HG03342 (cell line): ENCODE results near the gene PRDM16.

ENCODE experiments used
- ATAC-seq: cut with Tn5 transposase; IDR thresholded peaks from one replicate; pipeline ENCODE4 v1.9.1; 2021; ENCODE audit warnings: mild to moderate bottlenecking, moderate library complexity; ENCODE audit not compliant: unreplicated experiment

Gene PRDM16

DNA sequence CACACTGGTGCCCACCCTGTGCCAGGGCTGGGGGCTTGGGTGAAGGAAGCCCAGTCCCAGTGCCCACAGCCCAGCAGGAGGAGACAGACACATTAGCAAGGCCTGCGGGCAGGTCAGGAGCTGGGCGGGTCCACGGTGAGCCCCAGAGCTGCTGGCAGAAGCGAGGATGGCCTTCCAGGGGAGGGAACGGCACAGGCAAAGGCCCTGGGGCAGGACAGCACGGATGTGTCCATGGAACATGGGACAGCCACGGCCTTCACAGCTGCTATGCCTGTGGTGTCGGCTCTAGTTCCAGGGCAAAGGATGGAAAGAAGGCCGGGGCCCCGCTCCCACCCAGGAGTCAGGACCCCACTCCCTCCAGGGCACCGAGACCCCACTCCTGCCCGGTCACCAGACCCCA, 220.5 kb downstream of the PRDM16 start:
- ATAC-seq, result no peak

DNA sequence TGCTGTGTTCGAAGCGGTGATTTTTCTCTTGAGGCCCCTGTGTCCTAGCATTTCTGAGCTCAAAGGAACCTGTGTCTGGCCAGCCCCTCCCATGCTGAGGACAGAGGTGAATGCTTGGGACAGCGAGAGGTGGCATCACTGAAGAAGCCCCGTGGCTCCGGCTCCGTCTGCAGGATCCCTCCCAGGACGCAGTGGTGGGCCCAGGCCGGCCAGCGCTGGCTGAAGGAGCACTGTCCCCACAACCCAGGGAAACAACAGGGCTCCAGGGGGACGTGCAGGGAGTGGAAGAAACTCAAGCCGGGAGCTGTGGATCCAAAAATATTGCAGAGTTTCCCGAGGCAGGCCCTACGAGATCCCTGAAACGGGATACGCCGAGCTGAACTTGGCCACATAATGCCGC, 221.4 kb downstream of the PRDM16 start:
- no peak for ATAC-seq

DNA sequence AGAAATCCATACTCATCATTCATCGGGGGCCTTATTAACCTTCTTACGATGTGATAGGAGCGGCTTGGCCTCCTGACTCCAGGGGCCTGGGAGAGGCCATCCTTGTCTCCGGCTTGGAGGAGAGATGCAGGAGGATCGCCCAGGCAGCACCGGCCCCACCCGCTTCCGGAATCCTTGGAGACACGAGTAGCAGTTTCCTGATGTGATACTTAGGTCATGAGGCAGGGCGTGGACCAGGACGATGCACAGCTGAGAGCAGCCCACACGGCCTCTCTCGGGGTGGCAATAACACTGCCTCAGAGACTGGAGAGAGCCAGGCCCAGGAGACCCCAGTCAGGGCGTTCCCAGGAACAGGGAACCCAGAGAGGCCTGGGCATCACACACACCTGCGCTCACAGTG, 221.9 kb downstream of the PRDM16 start:
- no peak for ATAC-seq

DNA sequence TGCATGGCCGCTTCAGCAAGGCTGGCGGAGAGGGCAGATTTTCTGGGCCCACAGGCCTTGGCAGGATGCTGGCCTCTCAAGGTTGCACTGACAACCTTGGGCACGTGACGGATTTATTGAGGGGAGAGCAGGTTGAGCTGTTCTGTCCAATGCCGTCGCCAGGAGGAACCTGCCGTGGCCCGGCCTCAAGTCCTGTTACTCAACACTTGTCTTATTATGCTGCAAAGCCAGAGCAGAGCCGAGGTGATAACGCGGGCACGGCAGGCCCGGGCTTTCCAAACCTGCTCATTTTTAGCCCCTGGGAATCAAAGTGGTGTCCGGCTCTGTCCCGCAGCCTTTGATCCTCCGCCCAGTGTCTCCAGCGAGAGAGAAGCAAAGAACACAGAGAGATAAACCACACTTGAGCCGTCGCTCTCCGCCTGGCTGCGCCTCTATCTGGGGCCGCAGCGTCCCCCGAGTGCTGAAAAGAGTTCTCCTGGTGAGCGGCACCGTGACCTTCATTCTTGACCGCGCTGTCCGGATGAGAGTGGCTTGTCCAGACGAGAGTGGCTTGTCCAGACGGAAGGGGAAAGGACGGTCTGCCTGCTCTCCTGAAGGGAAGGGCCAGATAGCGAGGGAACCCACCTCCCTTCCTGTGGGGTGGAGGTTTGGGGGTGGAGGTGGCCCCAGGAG, 223.2 kb downstream of the PRDM16 start:
- no peak for ATAC-seq

DNA sequence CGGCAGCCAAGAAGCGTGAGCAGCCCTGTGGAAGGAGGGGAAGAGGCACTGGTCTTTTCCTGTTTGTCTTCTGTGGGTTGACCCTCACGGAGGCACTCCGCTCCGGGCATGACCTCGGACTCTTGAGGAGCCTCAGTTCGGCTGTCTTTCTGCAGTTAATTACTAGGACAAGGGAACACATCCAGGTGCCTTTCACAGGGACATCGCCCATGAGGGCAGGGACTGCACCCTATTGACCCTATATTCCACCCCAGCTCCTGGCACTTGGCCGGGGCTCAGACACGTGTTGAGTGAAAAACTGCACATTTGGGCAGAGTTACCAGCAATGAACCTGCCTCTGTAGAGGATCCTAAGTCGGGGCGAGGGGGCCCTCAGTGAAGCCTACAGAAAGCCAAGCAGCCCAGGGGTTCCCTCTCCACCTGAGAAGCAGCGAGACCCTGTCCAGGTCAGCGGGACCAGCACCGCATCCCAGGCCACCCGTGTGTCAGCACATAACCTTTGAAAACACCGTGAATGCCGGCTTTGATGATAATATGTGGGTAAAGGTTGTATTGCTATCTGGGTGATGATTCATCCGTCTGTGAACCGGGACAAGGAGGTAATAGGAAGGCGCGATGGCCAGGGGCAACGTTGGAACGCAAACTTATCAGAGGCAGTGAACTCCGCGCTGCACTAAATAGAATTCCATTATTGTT, 224.0 kb downstream of the PRDM16 start:
- ATAC-seq, result no peak

DNA sequence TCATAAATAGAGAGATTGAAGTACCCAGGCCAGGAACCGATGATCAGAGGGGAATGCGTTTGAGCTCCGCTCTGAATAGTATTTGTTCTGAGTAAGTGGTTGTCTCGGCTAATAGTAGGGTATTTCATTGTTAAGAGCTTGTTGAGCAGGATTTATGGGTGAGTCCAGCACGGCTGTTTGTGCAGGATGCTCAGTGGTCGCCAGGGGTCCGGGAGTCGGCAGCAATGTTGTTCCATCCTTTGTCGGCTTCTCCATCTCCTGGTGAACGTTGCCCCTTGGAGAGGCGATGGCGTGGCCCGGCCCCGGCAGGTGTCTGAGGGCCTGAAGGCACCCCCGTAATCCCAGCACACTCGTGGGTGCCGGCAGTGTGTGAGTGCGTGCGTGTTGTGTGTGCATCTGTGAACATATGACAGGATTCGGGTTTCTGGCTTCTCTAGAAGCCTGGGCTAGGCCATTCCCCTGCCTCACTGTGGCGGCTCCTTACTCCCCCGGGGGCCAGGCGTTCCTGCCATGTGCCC, 224.6 kb downstream of the PRDM16 start:
- ATAC-seq, result no peak

DNA sequence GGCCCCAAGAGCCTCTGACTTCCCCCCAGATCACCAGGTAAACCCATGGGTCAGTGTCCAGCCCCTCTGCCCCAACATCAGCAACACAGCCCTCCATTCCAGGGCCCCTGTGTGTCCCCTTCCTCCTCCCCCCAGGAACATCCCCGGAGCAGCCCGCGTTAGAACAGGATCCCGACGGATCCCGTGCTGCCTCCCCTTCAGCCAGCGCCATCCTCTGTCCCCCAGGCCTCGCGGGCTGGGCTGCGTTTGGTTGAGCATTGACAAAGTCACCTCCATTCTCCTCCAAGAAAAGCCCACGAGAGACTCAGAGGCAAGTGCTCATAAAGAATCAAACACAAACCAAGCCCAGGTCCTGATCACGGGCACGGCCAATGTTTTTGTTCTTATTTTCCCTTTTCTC, 225.4 kb downstream of the PRDM16 start:
- no peak for ATAC-seq

DNA sequence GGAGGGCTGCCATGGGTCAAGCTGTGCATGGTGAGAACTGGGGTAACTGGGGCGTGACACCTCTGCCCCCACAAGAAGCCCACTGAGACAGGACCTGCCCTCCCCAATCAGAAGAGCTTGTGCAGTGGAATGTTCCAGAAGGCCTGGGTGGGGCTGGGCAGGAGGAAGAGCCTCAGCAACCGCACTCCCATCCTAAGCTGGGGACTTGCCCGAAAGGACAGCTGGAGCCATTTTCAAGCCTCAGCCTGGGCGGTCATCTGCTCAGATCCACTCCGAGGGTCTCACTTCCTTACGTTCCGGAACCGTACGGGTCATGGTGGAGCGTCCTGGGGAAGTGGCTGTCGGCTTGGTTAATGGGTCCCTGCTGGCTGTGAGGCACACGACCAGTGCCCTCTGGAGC, 226.8 kb downstream of the PRDM16 start:
- ATAC-seq, result no peak

DNA sequence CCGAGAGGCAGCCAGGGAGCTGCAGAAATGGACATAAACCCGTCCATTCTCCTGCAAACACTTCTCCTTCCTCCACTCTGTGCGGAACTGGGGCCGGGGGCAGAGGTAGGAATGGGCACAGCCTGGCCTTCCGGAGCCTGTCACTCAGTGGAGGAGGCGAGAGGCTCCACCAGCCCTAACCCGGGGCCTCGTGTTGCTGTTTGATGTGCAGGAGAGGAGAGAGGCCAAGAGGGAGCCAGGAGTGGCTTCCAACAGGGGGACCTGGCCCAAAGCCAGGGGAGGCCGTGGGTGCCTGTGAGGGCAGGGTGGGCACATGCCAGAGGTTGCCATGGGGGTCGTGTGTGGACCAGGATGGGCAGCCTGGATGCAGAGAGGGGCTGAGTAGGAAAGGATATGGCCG, 227.3 kb downstream of the PRDM16 start:
- ATAC-seq, result no peak

DNA sequence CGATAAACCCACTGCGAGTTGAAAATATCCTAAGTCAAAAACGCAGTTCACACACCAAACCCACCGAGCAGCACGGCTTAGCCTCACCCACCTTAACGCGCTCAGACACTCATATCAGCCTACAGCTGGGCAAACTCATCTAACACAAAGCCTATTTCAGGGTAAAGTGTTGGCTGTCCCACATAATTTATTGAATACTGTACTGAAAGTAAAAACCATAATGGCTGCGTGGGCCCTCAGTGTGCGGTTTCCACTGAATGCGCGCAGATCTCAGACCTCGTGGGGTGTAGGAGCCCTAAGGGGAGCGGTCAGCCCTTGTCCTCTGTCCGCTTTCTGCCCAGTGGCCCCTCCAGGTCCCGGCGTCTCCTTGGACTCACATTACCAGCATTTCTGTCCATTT, 227.8 kb downstream of the PRDM16 start:
- ATAC-seq, result no peak

DNA sequence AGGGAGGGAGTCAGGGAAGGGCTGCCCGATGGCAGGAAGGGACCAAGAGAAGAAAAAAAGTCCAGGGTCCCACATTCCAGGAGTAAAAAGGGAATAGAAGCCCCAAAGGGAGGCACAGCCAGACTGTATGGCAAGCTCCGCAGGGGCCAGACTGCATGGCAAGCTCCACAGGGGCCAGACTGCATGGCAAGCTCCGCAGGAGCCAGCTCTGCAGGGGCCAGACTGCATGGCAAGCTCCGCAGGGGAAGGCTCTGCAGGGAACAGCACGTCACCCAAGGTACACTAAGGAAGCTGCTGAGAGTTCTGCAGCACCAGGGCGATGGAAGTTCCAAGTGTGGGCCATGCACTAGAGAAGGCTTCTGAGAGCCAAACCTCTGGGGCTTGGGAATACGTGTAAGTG, 228.8 kb downstream of the PRDM16 start:
- no peak for ATAC-seq

DNA sequence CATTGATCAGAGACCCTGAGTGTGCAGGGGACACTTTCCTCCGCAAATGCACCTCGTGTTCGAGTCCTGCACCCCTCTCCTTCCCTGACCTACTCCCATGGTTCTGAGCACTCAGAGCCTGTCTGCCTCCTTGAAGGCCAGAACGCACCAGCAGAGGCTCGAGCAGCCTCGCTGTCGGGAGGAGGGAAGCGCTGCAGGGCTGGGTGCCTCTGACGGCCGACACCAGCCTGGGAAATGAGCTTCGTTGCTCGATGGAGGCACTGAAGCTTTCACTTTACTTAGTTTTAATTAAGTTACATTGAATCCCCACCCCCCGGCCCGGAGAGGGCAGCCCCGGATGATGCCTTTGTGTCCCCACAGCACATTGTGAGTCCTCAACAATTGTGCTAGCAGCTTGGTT, 229.2 kb downstream of the PRDM16 start:
- ATAC-seq, result no peak

DNA sequence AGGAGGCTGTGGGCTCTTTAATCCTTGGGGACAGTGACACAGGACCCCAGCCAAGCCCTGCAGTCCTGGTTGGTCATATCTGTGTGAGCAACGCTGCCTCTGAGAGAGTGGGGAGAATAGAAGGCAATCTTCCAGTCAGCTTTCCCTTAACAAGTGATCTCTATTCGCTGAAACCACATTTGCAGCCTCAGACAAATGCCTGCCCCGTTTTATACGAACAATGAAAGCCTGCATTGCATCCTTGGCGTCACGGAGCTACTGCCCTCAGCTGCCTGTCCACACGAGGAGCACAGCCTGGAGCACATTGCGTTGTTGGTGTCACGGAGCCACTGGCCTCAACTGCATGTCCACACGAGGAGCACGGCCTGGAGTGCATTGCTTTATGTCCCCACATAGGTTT, 235.2 kb downstream of the PRDM16 start:
- ATAC-seq, result no peak

DNA sequence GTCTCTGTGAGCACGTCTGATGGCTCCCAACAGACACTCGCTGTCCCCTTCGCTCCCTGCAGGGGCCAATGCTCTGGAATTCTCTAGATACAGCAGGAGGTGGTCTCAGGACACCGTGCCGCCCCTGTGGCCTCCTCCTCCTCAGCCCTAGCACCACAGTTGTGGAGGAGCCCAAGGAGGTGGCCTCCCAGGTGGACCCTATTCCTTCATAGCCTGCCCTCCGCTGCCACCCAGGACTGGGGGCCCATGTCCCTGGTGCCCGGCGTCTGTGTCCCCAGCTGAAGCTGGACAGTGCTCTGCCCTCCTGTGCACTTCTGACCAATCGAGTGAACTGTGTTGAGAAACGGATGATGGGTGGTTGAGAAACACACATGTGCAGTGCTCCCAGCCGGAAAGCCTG, 235.7 kb downstream of the PRDM16 start:
- no peak for ATAC-seq

DNA sequence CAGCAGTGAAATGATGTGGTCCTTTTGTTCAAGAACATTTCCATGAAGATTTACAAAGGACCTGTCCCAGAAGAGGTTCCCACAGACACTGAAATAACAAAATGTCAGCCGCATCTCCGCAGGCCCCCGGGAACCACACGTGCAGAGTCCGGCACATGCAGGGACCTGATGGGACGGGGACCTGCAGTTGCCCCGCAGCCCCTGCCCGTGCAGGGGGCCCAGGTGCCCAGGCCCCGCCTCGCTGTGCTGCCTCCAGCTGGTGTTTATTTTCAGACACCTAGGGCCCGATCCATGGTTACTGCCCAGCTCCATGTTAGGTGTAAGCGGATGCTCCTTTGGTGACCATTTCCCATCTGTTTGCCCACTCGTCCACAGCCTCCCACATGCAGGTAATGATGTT, 236.2 kb downstream of the PRDM16 start:
- ATAC-seq, result no peak

DNA sequence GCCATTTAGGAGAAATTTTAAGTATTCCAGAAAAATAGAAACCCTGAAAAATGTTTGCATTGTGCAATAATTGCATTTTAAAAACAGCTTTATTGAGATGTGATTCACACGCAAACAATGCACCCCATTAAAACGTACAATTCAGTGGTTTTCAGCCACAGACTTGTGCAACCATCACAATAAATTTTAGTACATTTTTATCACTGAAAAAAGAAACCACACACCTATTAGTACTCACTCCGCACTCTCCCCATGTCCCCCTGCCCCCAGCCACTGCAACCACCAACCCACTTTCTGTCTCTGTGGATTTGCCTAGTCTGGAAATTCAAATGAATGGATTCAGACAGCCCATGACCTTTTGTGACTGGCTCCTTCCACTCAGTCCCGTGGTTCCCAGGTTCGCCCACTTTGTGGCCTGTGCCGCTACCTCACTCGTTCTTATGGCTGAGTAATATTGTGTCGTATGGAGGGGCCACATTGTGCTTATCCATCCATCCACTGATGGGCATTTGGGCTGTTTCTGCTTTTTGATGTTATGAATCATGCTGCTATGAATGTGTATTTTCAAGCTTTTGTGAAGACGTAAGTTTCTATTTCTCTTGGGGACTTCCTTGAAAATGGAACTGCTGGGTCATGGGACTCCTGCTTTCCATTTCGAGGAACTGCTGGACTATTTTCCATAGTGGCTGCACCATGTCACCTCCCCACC, 237.7 kb downstream of the PRDM16 start:
- no peak for ATAC-seq

DNA sequence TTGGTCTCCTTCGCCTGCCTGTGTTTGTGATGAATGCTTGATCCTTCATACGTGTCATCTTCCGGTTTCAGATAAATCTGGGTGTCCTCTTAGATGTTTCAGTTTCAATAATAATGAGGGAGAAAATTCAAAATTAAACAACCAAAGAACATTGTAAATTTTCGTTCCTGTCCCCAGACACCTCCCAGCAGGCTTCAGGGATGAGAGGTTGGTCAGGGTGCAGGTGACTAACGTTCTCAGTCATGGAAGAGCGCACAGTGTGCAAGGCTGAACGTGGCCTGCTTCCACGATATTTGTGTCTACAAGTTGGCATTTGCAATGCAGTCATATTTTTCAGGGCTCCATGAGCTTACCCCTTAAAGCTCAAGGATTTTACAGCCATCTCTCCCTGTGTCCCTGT, 238.4 kb downstream of the PRDM16 start:
- ATAC-seq, result no peak

DNA sequence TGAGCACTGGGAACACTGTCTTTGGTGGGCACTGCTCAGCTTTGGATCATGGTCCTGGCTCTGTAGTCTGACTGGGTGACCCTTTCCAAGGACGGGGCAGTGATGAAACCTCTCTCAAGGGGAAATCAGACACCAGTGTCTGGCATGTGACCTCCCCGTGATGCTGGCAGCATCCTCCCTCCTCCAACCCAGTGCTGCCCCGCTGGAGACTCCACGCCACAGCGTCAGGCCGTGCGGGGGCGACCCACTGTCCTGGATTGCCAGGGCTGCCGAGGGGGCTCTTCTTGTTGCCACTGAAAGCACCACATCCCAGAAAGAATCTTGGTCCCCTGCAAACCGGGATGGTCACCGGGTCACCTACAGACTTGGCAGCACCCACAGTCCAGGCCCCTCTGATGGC, 239.1 kb downstream of the PRDM16 start:
- no peak for ATAC-seq

DNA sequence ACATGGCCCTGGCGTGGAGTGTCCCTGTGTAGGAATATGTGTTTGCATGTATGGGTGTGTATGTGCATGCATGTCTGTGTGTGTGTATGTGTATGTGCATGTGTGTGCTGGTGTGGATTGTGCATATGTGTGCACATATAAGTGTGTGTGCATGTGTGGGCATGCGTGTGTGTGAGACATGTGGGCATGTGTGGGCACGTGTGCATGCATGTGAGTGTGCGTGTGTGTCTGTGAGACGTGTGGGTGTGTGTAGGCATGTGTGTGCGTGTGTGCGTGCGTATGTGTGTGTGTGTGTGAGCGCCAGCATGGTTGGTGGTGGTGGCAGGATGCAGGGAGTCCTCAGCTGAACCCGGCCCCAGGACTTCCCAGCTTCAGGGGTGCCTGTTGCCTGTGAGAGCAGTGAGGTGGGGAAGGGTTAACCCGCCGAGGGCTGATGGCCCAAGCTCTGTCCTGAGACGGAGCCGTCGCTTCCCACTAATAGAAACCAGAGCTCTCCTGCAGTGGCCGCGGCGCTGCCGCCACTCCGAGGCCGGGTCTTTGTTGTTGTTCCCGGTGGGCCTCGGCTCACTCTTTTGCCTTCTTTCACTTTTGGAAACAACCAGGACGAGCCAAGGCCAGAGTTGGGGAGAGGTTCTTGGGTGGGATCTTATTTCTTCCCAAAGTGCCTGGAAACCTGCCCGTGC, 241.9 kb downstream of the PRDM16 start:
- no peak for ATAC-seq

DNA sequence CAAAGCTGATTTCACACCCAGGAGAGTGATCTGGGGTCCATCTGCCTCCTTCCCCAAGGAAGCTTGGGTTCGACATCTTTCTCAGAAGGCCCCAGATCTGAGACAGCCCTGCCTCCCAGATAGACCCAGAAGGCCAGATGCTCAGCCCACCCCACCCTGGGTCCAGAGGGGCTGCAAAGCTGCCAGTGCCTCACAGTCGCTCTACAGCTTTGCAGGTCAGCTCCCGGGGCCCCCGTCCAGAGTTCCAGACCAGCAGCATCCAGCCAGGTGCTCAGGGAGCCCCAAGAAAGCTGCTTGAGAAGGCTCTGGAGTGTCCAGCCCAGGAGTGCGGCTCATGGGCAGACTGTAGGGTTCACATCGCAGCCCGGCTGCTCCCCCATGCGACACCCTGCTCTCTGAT, 242.7 kb downstream of the PRDM16 start:
- no peak for ATAC-seq

DNA sequence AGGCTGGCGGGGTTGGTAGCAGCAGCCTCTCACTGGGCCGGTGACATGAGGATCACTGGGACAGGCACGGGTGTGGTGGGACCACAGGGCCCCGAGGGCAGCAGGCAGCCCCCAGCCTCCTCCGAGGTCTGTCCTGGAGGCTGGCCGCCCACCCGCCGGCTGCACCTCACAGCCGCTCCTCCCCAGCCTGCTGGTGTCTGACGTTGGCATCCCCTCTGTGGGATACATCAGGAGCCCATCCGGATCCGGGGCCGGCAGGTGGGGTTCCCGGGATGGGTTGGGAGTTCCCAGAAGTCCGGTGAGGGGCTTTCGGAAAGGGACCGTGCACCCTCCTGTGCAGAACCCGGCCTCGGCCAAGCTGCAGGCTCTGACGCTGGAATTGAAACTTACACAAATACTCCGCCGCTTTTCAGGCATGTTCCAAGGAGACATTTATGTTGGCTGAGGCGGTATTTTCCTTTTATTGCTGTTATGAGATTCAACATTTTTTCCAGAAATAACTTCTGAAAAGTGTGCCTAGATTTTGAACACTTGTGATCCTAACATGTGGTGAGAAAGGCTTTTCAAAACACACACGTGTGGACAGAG, 243.4 kb downstream of the PRDM16 start:
- ATAC-seq, result no peak
